ENCODE measurements around the gene DDRGK1.

The DDRGK1 gene

GRCh38 chr20:3209257-3209945 lies 4.9 kb upstream of the DDRGK1 start, which contains the start of gene ITPA:
Gene ITPA, plus strand, starts transcription at chr20:3209498. Its CDS starts 54 bp downstream, at chr20:3209552.
- peaks cover 22% of the 10 kb centered on the region for H3K36me3 Mint-ChIP-seq
- H3K27ac Mint-ChIP-seq = peak within 1 kb of the TSS; percentile 96
- peak; percentile 77 for ATAC-seq
- peak within 1 kb of the TSS; percentile 96 for H3K4me3 Mint-ChIP-seq
- peaks cover 30% of the 10 kb centered on the region for H3K4me1 Mint-ChIP-seq
- H3K27me3 Mint-ChIP-seq = no peaks in the 10 kb centered on the region
- H3K9me3 Mint-ChIP-seq = no peaks in the 10 kb centered on the region

- Mint-ChIP-seq H3K36me3 (peaks cover 20% of the 10 kb centered on the region), H3K4me1 (peaks cover 33% of the 10 kb centered on the region), H3K27me3 (no peaks in the 10 kb centered on the region), H3K27ac (peak overlapping the region; percentile 96), H3K9me3 (no peaks in the 10 kb centered on the region), H3K4me3 (peak overlapping the region; percentile 96)
- no peak for ATAC-seq
These were observed 4.3 kb upstream of the DDRGK1 start for GRCh38 chr20:3208786-3209256.

GRCh38 chr20:3203315-3204123 lies 963 bp downstream of the DDRGK1 start:
- H3K36me3 Mint-ChIP-seq = peaks cover 29% of the 10 kb centered on the region
- no peaks in the 10 kb centered on the region for H3K9me3 Mint-ChIP-seq
- H3K27me3 Mint-ChIP-seq = no peaks in the 10 kb centered on the region
- H3K27ac Mint-ChIP-seq = peak overlapping the region; percentile 99
- peak overlapping the region; percentile 94 for H3K4me3 Mint-ChIP-seq
- ATAC-seq = peak; percentile 55
- peaks cover 28% of the 10 kb centered on the region for H3K4me1 Mint-ChIP-seq

GRCh38 chr20:3202965-3203314 lies 1.5 kb downstream of the DDRGK1 start:
- Mint-ChIP-seq H3K27me3 (no peaks in the 10 kb centered on the region), H3K9me3 (no peaks in the 10 kb centered on the region), H3K4me1 (peaks cover 23% of the 10 kb centered on the region), H3K27ac (peak overlapping the region; percentile 99), H3K4me3 (peak overlapping the region; percentile 94), H3K36me3 (peaks cover 29% of the 10 kb centered on the region)
- no peak for ATAC-seq

- peak overlapping the region; percentile 25 for H3K27ac Mint-ChIP-seq
- H3K4me1 Mint-ChIP-seq = peaks cover 32% of the 10 kb centered on the region
- H3K27me3 Mint-ChIP-seq = no peaks in the 10 kb centered on the region
- H3K4me3 Mint-ChIP-seq = no peak overlapping the region
- ATAC-seq = no peak
- peaks cover 41% of the 10 kb centered on the region for H3K36me3 Mint-ChIP-seq
- no peaks in the 10 kb centered on the region for H3K9me3 Mint-ChIP-seq
These were observed 4.3 kb downstream of the DDRGK1 start for GRCh38 chr20:3199976-3200755.

- Mint-ChIP-seq H3K4me3 (no peak overlapping the region), H3K36me3 (peaks cover 50% of the 10 kb centered on the region), H3K27ac (peak overlapping the region; percentile 25), H3K27me3 (no peaks in the 10 kb centered on the region), H3K4me1 (peaks cover 25% of the 10 kb centered on the region), H3K9me3 (no peaks in the 10 kb centered on the region)
- no peak for ATAC-seq
These were observed 5.3 kb downstream of the DDRGK1 start for GRCh38 chr20:3199206-3199605.

- H3K27ac Mint-ChIP-seq = peak overlapping the region; percentile 13
- ATAC-seq = no peak
- no peaks in the 10 kb centered on the region for H3K27me3 Mint-ChIP-seq
- no peak overlapping the region for H3K4me3 Mint-ChIP-seq
- H3K36me3 Mint-ChIP-seq = peaks cover 66% of the 10 kb centered on the region
- H3K4me1 Mint-ChIP-seq = peaks cover 13% of the 10 kb centered on the region
- H3K9me3 Mint-ChIP-seq = no peaks in the 10 kb centered on the region
These were observed 8.8 kb downstream of the DDRGK1 start for GRCh38 chr20:3195590-3196237.

GRCh38 chr20:3194617-3195280 lies 9.7 kb downstream of the DDRGK1 start:
- H3K4me1 Mint-ChIP-seq = peaks cover 9% of the 10 kb centered on the region
- no peak for ATAC-seq
- no peak overlapping the region for H3K27ac Mint-ChIP-seq
- H3K27me3 Mint-ChIP-seq = no peaks in the 10 kb centered on the region
- H3K36me3 Mint-ChIP-seq = peaks cover 66% of the 10 kb centered on the region
- no peaks in the 10 kb centered on the region for H3K9me3 Mint-ChIP-seq
- no peak overlapping the region for H3K4me3 Mint-ChIP-seq

GRCh38 chr20:3193806-3194616 lies 10.5 kb downstream of the DDRGK1 start:
- H3K36me3 Mint-ChIP-seq = peaks cover 60% of the 10 kb centered on the region
- peaks cover 9% of the 10 kb centered on the region for H3K4me1 Mint-ChIP-seq
- no peak overlapping the region for H3K4me3 Mint-ChIP-seq
- H3K27me3 Mint-ChIP-seq = no peaks in the 10 kb centered on the region
- ATAC-seq = no peak
- H3K27ac Mint-ChIP-seq = no peak overlapping the region
- H3K9me3 Mint-ChIP-seq = no peaks in the 10 kb centered on the region

- Mint-ChIP-seq H3K4me1 (peaks cover 9% of the 10 kb centered on the region), H3K9me3 (no peaks in the 10 kb centered on the region), H3K27me3 (no peaks in the 10 kb centered on the region), H3K4me3 (no peak overlapping the region), H3K27ac (no peak overlapping the region), H3K36me3 (peaks cover 55% of the 10 kb centered on the region)
- ATAC-seq = no peak
These were observed 12.1 kb downstream of the DDRGK1 start for GRCh38 chr20:3192226-3193015.

GRCh38 chr20:3190681-3191111 lies 13.8 kb downstream of the DDRGK1 start:
- no peak overlapping the region for H3K27ac Mint-ChIP-seq
- H3K4me1 Mint-ChIP-seq = peaks cover 4% of the 10 kb centered on the region
- H3K9me3 Mint-ChIP-seq = no peaks in the 10 kb centered on the region
- peaks cover 48% of the 10 kb centered on the region for H3K36me3 Mint-ChIP-seq
- no peak for ATAC-seq
- no peaks in the 10 kb centered on the region for H3K27me3 Mint-ChIP-seq
- H3K4me3 Mint-ChIP-seq = no peak overlapping the region

- Mint-ChIP-seq H3K4me3 (no peak overlapping the region), H3K27me3 (no peaks in the 10 kb centered on the region), H3K4me1 (no peaks in the 10 kb centered on the region), H3K27ac (no peak overlapping the region), H3K9me3 (no peaks in the 10 kb centered on the region), H3K36me3 (peaks cover 37% of the 10 kb centered on the region)
- ATAC-seq = no peak
These were observed 14.8 kb downstream of the DDRGK1 start for GRCh38 chr20:3189561-3190131.

Data from stimulated activated memory B cell treated with anti-CD40 and anti-IgM and Interleukin-4, amounts not matched to agents 10 μg/mL and 1 μg/mL and 100 μg/mL, for 72 hours (primary cell).